PC-9 (cell line): ENCODE results near the gene ST8SIA6. TPM values are rescaled to one million over a fixed set of nuclear protein-coding genes. Genes with fewer than 3 reads are reported as not detected.

Source experiments
- BruUV-seq: library from RNA; stranded (reverse); fragments of 400-500 nt; replicated peaks from 2 replicates; lab custom pipeline; 2021; lab: Mats Ljungman, UMichigan
- CTCF ChIA-PET: fragments of 300-600 bp; sonication (Branson Sonifier 250); formaldehyde crosslinking; loops from one replicate; lab custom pipeline; 2022; ENCODE audit warnings: antibody characterized with exemption; lab: Charles Lee
- POLR2A ChIA-PET: fragments of 300-600 bp; sonication (Branson Sonifier 250); formaldehyde crosslinking; loops from one replicate; lab custom pipeline; 2022; ENCODE audit warnings: antibody characterized with exemption; ENCODE audit not compliant: unreplicated experiment; lab: Charles Lee
- DNase-seq, 2 experiments: peaks; one replicate each; pipeline versions ENCODE4 v3.0.0 to v3.0.0-alpha.2; 2015 to 2022; ENCODE audit warnings: mixed read lengths in 1 of 2
- H2AFZ ChIP-seq: fragments of 200-600 bp; sonication (generic); 2 replicates; pipeline ENCODE4 v1.8.1; 2017; ENCODE audit warnings: antibody characterized with exemption
- H3F3A ChIP-seq: fragments of 200-600 bp; sonication (generic); 2 replicates; pipeline ENCODE4 v1.8.1; 2017; ENCODE audit warnings: antibody characterized with exemption, mild to moderate bottlenecking, low read depth; ENCODE audit not compliant: insufficient read depth
- H3K27ac ChIP-seq: fragments of 200-600 bp; sonication (generic); 2 replicates; pipeline ENCODE4 v1.6.1; 2016; ENCODE audit warnings: mixed run types
- H3K27me3 ChIP-seq: fragments of 200-600 bp; sonication (generic); 2 replicates; pipeline ENCODE4 v1.6.1; 2016; ENCODE audit warnings: low read depth, mixed run types; ENCODE audit not compliant: insufficient read depth
- H3K36me3 ChIP-seq: fragments of 200-600 bp; sonication (generic); 2 replicates; pipeline ENCODE4 v1.6.1; 2016; ENCODE audit warnings: low read depth, mixed run types
- H3K4me1 ChIP-seq: fragments of 200-600 bp; sonication (generic); replicated peaks from 2 replicates; pipeline ENCODE4 v1.6.1; 2016; ENCODE audit warnings: mixed run types; ENCODE audit not compliant: insufficient read depth
- H3K4me2 ChIP-seq: fragments of 200-600 bp; sonication (generic); 2 replicates; pipeline ENCODE4 v1.6.1; 2017; ENCODE audit warnings: mixed run types
- H3K4me3 ChIP-seq: fragments of 200-600 bp; sonication (generic); 2 replicates; pipeline ENCODE4 v1.6.1; 2016; ENCODE audit warnings: mixed run types
- H3K79me2 ChIP-seq: fragments of 200-600 bp; sonication (generic); 2 replicates; pipeline ENCODE4 v1.6.1; 2017; ENCODE audit warnings: low read depth, mixed run types
- H3K9me2 ChIP-seq: fragments of 200-600 bp; sonication (generic); 2 replicates; pipeline ENCODE4 v1.8.1; 2017; ENCODE audit warnings: mild to moderate bottlenecking; ENCODE audit not compliant: insufficient read depth
- H3K9me3 ChIP-seq: fragments of 200-600 bp; sonication (generic); 2 replicates; pipeline ENCODE4 v1.8.1; 2016; ENCODE audit warnings: low read depth; ENCODE audit not compliant: insufficient read depth
- H4K20me1 ChIP-seq: fragments of 200-600 bp; sonication (generic); 2 replicates; pipeline ENCODE4 v1.8.1; 2017; ENCODE audit not compliant: insufficient read depth
- EZH2 ChIP-seq: fragments of 200-600 bp; sonication (generic); IDR thresholded peaks from 2 replicates; pipeline ENCODE4 v1.8.0; 2017; ENCODE audit warnings: antibody characterized with exemption, low read depth
- intact Hi-C: fragments of 100-400 bp; cut with micrococcal nuclease; formaldehyde crosslinking; loops from one replicate; pipeline ENCODE4 v1.10.0; 2022; ENCODE audit not compliant: unreplicated experiment
- total RNA-seq: library from RNA; stranded (reverse); gene quantifications from 2 replicates; pipeline ENCODE4 v1.2.3, GENCODE V29; 2021
- TF ChIP-seq, protein P1 (sequence below): fragments of 200-600 bp; sonication (generic); conservative IDR thresholded peaks from 2 replicates; pipeline ENCODE4 v1.6.1; 2017; ENCODE audit warnings: mixed run types, antibody characterized with exemption, mild to moderate bottlenecking, moderate library complexity

The ST8SIA6 gene
- total RNA-seq, 1 experiment from 2014 or later, result 2.1 TPM

DNA sequence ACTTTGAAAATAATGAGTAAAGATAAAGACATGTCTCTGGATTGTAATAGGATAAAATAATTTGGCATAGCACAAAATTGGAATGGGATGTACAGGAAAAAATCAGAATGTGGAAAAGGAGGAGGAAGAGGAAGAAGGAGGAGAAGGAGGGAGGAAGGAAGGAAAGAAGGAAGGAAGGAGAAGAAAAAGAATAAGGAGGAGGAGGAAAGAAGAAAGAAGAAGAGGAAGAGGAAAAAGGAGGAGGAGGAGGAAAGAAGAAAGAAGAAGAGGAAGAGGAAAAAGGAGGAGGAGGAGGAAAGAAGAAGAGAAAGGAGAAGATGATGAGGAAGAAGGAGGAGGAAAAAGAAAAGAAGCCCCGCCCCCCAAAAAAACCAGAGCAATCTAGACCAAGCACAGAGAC, 95.9 kb downstream of the ST8SIA6 start:
- POLR2A ChIA-PET, result no interaction called here
- Histone ChIP-seq H3K9me2 (no peaks in the 10 kb centered on the region), H3K27me3 (no peaks in the 10 kb centered on the region), H3F3A (peaks cover 5% of the 10 kb centered on the region; the same call in 1 of the 2 replicates), H3K4me1 (peaks cover 21% of the 10 kb centered on the region), H3K79me2 (no peaks in the 10 kb centered on the region), H2AFZ (no peak overlapping the region), H4K20me1 (no peaks in the 10 kb centered on the region), H3K4me3 (no peak overlapping the region), H3K4me2 (no peak overlapping the region), H3K27ac (no peak overlapping the region), H3K9me3 (no peaks in the 10 kb centered on the region), H3K36me3 (no peaks in the 10 kb centered on the region)
- no TSS peak for BruUV-seq
- CTCF ChIA-PET, result no interaction called here
- TF ChIP-seq EZH2, result no peak
- TF ChIP-seq, protein P1, sequence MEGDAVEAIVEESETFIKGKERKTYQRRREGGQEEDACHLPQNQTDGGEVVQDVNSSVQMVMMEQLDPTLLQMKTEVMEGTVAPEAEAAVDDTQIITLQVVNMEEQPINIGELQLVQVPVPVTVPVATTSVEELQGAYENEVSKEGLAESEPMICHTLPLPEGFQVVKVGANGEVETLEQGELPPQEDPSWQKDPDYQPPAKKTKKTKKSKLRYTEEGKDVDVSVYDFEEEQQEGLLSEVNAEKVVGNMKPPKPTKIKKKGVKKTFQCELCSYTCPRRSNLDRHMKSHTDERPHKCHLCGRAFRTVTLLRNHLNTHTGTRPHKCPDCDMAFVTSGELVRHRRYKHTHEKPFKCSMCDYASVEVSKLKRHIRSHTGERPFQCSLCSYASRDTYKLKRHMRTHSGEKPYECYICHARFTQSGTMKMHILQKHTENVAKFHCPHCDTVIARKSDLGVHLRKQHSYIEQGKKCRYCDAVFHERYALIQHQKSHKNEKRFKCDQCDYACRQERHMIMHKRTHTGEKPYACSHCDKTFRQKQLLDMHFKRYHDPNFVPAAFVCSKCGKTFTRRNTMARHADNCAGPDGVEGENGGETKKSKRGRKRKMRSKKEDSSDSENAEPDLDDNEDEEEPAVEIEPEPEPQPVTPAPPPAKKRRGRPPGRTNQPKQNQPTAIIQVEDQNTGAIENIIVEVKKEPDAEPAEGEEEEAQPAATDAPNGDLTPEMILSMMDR, result no peak
- no peak for DNase-seq
- intact Hi-C loops, result no loop called here

DNA sequence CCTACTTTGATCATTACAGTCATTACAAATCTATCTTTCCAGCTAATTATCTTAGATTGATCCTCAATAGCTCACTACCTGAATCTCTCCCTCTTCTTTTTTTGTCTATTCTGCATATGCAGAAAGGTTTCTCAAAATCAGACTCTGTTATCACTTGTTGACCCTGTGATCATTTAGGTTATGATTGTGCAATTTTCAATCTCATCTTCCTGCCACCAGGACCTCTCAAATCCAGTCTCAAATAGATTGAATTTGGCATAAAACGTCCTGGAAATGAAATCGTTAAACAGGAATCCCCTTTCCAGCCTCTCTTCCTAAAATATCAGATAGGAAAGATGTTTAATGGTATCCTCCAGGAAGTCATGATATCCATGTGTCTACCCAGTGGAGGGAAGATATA, 96.6 kb downstream of the ST8SIA6 start:
- H2AFZ ChIP-seq, result peak overlapping the region; percentile 62; the same call in 1 of the 2 replicates
- ChIA-PET POLR2A (interaction anchor here (0.8 kb wide), 1 partner anchor 30 kb away, joined by 7 read pairs; no protein-coding TSS in a partner anchor), CTCF (interaction anchor here (0.8 kb wide), 1 partner anchor 9 kb away, joined by 4 read pairs; no protein-coding TSS in a partner anchor)
- no peaks in the 10 kb centered on the region for H3K79me2 ChIP-seq
- H4K20me1 ChIP-seq, result no peaks in the 10 kb centered on the region
- no TSS peak for BruUV-seq
- H3K9me3 ChIP-seq, result no peaks in the 10 kb centered on the region
- no peaks in the 10 kb centered on the region for H3K9me2 ChIP-seq
- intact Hi-C loops, result no loop called here
- H3K4me1 ChIP-seq, result peaks cover 27% of the 10 kb centered on the region
- H3K4me2 ChIP-seq, result peak overlapping the region; percentile 57
- H3K4me3 ChIP-seq, result no peak overlapping the region
- no peak for TF ChIP-seq EZH2
- TF ChIP-seq, protein P1, result no peak
- no peak overlapping the region; the same call in 1 of the 2 replicates for H3K27ac ChIP-seq
- no peaks in the 10 kb centered on the region for H3K27me3 ChIP-seq
- H3F3A ChIP-seq, result peaks cover 5% of the 10 kb centered on the region; the same call in 1 of the 2 replicates
- DNase-seq, result no peak
- no peaks in the 10 kb centered on the region for H3K36me3 ChIP-seq

DNA sequence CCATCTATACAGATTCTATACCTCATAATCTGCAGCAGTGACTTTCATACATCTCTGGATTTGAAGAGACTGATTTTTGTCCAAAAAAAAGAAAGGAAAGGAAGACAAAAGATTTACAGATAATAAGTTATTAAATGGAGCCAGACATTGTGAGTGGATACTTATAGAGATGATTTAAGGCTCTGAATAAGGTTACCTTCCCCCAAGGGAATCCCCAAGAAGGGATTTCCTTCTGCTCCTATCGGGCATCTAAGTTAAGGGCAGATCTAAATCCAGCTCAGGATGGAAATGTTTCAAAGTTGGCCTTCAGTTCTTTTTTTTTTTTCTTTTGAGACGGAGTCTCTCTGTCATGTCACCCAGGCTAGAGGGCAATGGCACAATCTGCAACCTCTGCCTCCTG, 97.6 kb downstream of the ST8SIA6 start:
- Histone ChIP-seq H3K9me2 (no peaks in the 10 kb centered on the region), H3K4me2 (0 out of 2 replicates have a peak overlapping the region, but pooled peaks have one; percentile 57), H3K9me3 (no peaks in the 10 kb centered on the region), H2AFZ (no peak overlapping the region), H3K36me3 (no peaks in the 10 kb centered on the region), H3F3A (peaks cover 5% of the 10 kb centered on the region; the same call in 1 of the 2 replicates), H3K79me2 (no peaks in the 10 kb centered on the region), H3K27me3 (no peaks in the 10 kb centered on the region), H3K4me3 (no peak overlapping the region), H3K27ac (no peak overlapping the region), H4K20me1 (no peaks in the 10 kb centered on the region), H3K4me1 (peaks cover 35% of the 10 kb centered on the region)
- no TSS peak for BruUV-seq
- ChIA-PET CTCF (no interaction called here), POLR2A (interaction anchor here (0.8 kb wide), 1 partner anchor 29 kb away, joined by 7 read pairs; no protein-coding TSS in a partner anchor)
- no peak for DNase-seq
- no peak for TF ChIP-seq EZH2
- TF ChIP-seq, protein P1, result no peak
- intact Hi-C loops, result no loop called here
